ENCODE results near the gene ROCK2.

DNA sequence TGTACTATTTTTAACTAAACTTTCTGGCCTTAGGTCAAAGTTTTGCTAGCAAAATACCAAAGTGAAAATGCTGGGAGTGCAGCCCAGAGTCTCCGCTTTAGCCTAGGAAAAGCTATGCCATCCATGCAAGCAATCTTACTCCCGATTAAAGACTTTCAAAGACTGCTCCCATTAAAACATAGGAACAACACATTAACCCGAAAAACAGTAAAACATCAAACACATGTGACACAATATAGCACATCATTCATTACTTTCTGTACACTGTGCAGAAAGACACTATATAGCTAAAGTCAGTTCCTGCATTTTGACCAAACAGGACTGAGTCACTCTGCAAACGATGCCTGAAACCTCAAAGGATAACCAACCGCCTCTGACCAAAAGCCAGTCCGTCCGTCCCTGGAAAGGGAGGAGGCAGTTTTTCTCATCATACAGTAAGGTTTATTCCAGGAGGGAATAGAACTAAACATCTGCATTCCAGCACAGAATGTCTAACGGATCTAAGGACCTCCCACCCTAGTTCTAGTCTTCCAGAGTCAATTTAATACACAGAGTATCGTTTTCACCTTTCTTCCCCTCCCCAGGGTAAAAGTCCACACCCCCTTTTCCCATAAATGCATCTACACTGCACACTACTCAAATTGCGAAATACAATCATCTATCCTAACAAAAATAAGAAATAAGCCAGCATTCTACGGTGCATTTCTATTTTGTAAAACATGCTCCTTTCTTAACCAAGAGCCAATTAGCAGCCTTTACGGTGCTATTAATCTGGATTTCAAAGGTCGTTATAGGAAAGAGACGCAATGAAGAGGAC is 1.7 kb downstream of the ROCK2 start:
- TF ChIP-seq, protein P1, sequence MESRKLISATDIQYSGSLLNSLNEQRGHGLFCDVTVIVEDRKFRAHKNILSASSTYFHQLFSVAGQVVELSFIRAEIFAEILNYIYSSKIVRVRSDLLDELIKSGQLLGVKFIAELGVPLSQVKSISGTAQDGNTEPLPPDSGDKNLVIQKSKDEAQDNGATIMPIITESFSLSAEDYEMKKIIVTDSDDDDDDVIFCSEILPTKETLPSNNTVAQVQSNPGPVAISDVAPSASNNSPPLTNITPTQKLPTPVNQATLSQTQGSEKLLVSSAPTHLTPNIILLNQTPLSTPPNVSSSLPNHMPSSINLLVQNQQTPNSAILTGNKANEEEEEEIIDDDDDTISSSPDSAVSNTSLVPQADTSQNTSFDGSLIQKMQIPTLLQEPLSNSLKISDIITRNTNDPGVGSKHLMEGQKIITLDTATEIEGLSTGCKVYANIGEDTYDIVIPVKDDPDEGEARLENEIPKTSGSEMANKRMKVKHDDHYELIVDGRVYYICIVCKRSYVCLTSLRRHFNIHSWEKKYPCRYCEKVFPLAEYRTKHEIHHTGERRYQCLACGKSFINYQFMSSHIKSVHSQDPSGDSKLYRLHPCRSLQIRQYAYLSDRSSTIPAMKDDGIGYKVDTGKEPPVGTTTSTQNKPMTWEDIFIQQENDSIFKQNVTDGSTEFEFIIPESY (CRISPR knock-in tag; IDR thresholded peaks at IDR 0.05) = no peak
- TF ChIP-seq, protein P2, sequence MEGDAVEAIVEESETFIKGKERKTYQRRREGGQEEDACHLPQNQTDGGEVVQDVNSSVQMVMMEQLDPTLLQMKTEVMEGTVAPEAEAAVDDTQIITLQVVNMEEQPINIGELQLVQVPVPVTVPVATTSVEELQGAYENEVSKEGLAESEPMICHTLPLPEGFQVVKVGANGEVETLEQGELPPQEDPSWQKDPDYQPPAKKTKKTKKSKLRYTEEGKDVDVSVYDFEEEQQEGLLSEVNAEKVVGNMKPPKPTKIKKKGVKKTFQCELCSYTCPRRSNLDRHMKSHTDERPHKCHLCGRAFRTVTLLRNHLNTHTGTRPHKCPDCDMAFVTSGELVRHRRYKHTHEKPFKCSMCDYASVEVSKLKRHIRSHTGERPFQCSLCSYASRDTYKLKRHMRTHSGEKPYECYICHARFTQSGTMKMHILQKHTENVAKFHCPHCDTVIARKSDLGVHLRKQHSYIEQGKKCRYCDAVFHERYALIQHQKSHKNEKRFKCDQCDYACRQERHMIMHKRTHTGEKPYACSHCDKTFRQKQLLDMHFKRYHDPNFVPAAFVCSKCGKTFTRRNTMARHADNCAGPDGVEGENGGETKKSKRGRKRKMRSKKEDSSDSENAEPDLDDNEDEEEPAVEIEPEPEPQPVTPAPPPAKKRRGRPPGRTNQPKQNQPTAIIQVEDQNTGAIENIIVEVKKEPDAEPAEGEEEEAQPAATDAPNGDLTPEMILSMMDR (CRISPR knock-in tag; IDR thresholded peaks at IDR 0.05) = no peak
- TF ChIP-seq ZNF841 (CRISPR knock-in tag; IDR thresholded peaks at IDR 0.05; ENCODE audit: borderline replicate concordance) (no peak), ZNF256 (CRISPR knock-in tag; conservative IDR thresholded peaks at IDR 0.05) (no peak), KLF6 (CRISPR knock-in tag; IDR thresholded peaks at IDR 0.05) (0 out of 2 replicates have a peak, but pooled peaks have one; percentile 21), NPAS2 (CRISPR knock-in tag; IDR thresholded peaks at IDR 0.05; ENCODE audit: borderline replicate concordance) (no peak), PLRG1 (conservative IDR thresholded peaks at IDR 0.05) (no peak), RBM22 (optimal IDR thresholded peaks at IDR 0.05; ENCODE audit: low read length) (peak; percentile 78), PCBP2 (optimal IDR thresholded peaks at IDR 0.05; ENCODE audit: low read depth, low read length, poor library complexity, severe bottlenecking) (no peak), RAD21 (CRISPR knock-in tag; IDR thresholded peaks at IDR 0.05) (no peak; the same call in 1 of the 2 replicates), YY1 (IDR thresholded peaks at IDR 0.05; ENCODE audit: insufficient read depth, insufficient replicate concordance, low read depth, low read length) (no peak)

Data from HepG2 (cell line).